HG03457 (cell line): Measurements from ENCODE around the gene TACC3.
A peak's percentile ranks its signal among the peaks of the same experiment; 100 is the strongest.

Source experiments
- ATAC-seq: cut with Tn5 transposase; IDR thresholded peaks from one replicate; pipeline ENCODE4 v1.9.1; 2021; ENCODE audit warnings: moderate number of reproducible peaks; ENCODE audit not compliant: unreplicated experiment

TACC3 gene

GRCh38 chr4:1721003-1721665, at the start of gene TACC3, which contains the start of gene TMEM129:
Gene TACC3 (plus strand): TSS chr4:1721521. CDS start chr4:1723422, 1,901 bp downstream.
Gene TMEM129 (minus strand): TSS chr4:1721323. CDS start chr4:1720837, 486 bp downstream.
- peak; percentile 50 for ATAC-seq

GRCh38 chr4:1673671-1674070, 47.6 kb upstream of the TACC3 start:
- ATAC-seq, result no peak

- ATAC-seq, result no peak
These were observed 46.6 kb upstream of the TACC3 start for GRCh38 chr4:1674682-1675081.

GRCh38 chr4:1675136-1675801, 46.1 kb upstream of the TACC3 start:
- no peak for ATAC-seq

GRCh38 chr4:1675802-1676137, 45.6 kb upstream of the TACC3 start:
- no peak for ATAC-seq

- ATAC-seq, result no peak
These were observed 44.5 kb upstream of the TACC3 start for GRCh38 chr4:1676605-1677525.

- no peak for ATAC-seq
These were observed 43.1 kb upstream of the TACC3 start for GRCh38 chr4:1678244-1678643.

- no peak for ATAC-seq
These were observed 38.5 kb upstream of the TACC3 start for GRCh38 chr4:1682860-1683259.

GRCh38 chr4:1683261-1683735, 38.0 kb upstream of the TACC3 start:
- no peak for ATAC-seq

- ATAC-seq, result peak; percentile 85
These were observed 37.4 kb upstream of the TACC3 start, which contains the start of gene FAM53A for GRCh38 chr4:1683736-1684505. Gene FAM53A (minus strand): TSS chr4:1684313. CDS start chr4:1668741, 15,572 bp downstream.

- ATAC-seq, result peak; percentile 1
These were observed 36.7 kb upstream of the TACC3 start for GRCh38 chr4:1684506-1685234.

GRCh38 chr4:1685235-1686150, 35.8 kb upstream of the TACC3 start:
- ATAC-seq, result no peak

- ATAC-seq, result no peak
These were observed 34.8 kb upstream of the TACC3 start for GRCh38 chr4:1686440-1687036.

- no peak for ATAC-seq
These were observed 30.6 kb upstream of the TACC3 start for GRCh38 chr4:1690698-1691097.

GRCh38 chr4:1691737-1692373, 29.5 kb upstream of the TACC3 start:
- ATAC-seq, result no peak

GRCh38 chr4:1693131-1693896, 28.0 kb upstream of the TACC3 start:
- no peak for ATAC-seq

GRCh38 chr4:1695913-1696312, 25.4 kb upstream of the TACC3 start:
- no peak for ATAC-seq
